SU-DHL-6 (cell line): ENCODE measurements around the gene CST4.
"Not testable (repeated sequence)": the region's sequence is repeated elsewhere in the genome, so short reads cannot be mapped to it uniquely, and the experiment has no call there.

Experiments
- H2AFZ ChIP-seq: fragments of 200-600 bp; sonication (generic); 2 replicates; pipeline ENCODE4 v1.6.1; 2014; ENCODE audit warnings: low read depth, mild to moderate bottlenecking, moderate library complexity, mixed read lengths, antibody characterized with exemption, low read length; ENCODE audit not compliant: severe bottlenecking
- H3F3A ChIP-seq: fragments of 200-600 bp; shearing (Covaris generic); 2 replicates; pipeline ENCODE4 v1.6.0; 2016; ENCODE audit warnings: antibody characterized with exemption, mild to moderate bottlenecking; ENCODE audit not compliant: insufficient read depth
- H3K27ac ChIP-seq: fragments of 200-600 bp; sonication (generic); 2 replicates; pipeline ENCODE4 v1.5.1; 2016; ENCODE audit warnings: low read depth, mild to moderate bottlenecking, low read length, moderate library complexity, mixed read lengths
- H3K27me3 ChIP-seq: fragments of 200-600 bp; sonication (generic), shearing (Covaris generic); 2 replicates; pipeline ENCODE4 v1.6.0; 2014; ENCODE audit warnings: mild to moderate bottlenecking, low read length
- H3K36me3 ChIP-seq: fragments of 200-600 bp; sonication (generic); 2 replicates; pipeline ENCODE4 v1.6.1; 2014; ENCODE audit warnings: mild to moderate bottlenecking, low read length, mixed read lengths
- H3K4me2 ChIP-seq: fragments of 300-600, 200-600 bp; shearing (Covaris generic), sonication (generic); 2 replicates; pipeline ENCODE4 v1.6.0; 2014; ENCODE audit warnings: low read length, low read depth, mild to moderate bottlenecking; ENCODE audit not compliant: poor library complexity, severe bottlenecking
- H3K4me3 ChIP-seq: fragments of 200-600 bp; sonication (generic); 2 replicates; pipeline ENCODE4 v1.5.1; 2014; ENCODE audit warnings: antibody characterized with exemption, low read length, mild to moderate bottlenecking, mixed read lengths; ENCODE audit not compliant: insufficient read depth, poor library complexity, severe bottlenecking
- H3K79me2 ChIP-seq: fragments of 200-600 bp; sonication (generic); 2 replicates; pipeline ENCODE4 v1.6.1; 2014; ENCODE audit warnings: mild to moderate bottlenecking, low read length, moderate library complexity; ENCODE audit not compliant: insufficient read depth
- H3K9ac ChIP-seq: fragments of 200-600 bp; sonication (generic); 2 replicates; pipeline ENCODE4 v1.7.0; 2014; ENCODE audit warnings: mild to moderate bottlenecking, low read length
- H3K9me2 ChIP-seq: fragments of 200-600 bp; sonication (generic); replicated peaks from 2 replicates; pipeline ENCODE4 v1.6.1; 2014; ENCODE audit warnings: low read length; ENCODE audit not compliant: insufficient read depth
- H3K9me3 ChIP-seq: fragments of 200-600 bp; sonication (generic); 2 replicates; pipeline ENCODE4 v1.6.1; 2014; ENCODE audit warnings: low read length, mixed read lengths; ENCODE audit not compliant: insufficient read depth
- H4K20me1 ChIP-seq: fragments of 200-600 bp; sonication (generic); 2 replicates; pipeline ENCODE4 v1.6.1; 2014; ENCODE audit warnings: low read depth, mild to moderate bottlenecking, antibody characterized with exemption, low read length, moderate library complexity, mixed read lengths
- EZH2phosphoT487 ChIP-seq: fragments of 200-600 bp; sonication (generic), shearing (Covaris generic); conservative IDR thresholded peaks from 2 replicates; pipeline ENCODE4 v1.6.1; 2018; ENCODE audit warnings: mild to moderate bottlenecking, antibody characterized with exemption, low read length, moderate library complexity, mixed read lengths
- TF ChIP-seq, protein P1 (sequence below): fragments of 200-600 bp; sonication (generic); IDR thresholded peaks from one replicate; pipeline ENCODE4 v1.5.1; 2017; ENCODE audit warnings: antibody characterized with exemption, mild to moderate bottlenecking, low read length, moderate library complexity; ENCODE audit not compliant: insufficient read depth, poor library complexity, severe bottlenecking

Gene CST4

GRCh38 chr20:23659989-23660837, 28.6 kb downstream of the CST4 start:
- TF ChIP-seq, protein P1, sequence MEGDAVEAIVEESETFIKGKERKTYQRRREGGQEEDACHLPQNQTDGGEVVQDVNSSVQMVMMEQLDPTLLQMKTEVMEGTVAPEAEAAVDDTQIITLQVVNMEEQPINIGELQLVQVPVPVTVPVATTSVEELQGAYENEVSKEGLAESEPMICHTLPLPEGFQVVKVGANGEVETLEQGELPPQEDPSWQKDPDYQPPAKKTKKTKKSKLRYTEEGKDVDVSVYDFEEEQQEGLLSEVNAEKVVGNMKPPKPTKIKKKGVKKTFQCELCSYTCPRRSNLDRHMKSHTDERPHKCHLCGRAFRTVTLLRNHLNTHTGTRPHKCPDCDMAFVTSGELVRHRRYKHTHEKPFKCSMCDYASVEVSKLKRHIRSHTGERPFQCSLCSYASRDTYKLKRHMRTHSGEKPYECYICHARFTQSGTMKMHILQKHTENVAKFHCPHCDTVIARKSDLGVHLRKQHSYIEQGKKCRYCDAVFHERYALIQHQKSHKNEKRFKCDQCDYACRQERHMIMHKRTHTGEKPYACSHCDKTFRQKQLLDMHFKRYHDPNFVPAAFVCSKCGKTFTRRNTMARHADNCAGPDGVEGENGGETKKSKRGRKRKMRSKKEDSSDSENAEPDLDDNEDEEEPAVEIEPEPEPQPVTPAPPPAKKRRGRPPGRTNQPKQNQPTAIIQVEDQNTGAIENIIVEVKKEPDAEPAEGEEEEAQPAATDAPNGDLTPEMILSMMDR = no peak
- no peak for TF ChIP-seq EZH2phosphoT487
- Histone ChIP-seq H3K4me2 (no peak overlapping the region), H3K79me2 (no peaks in the 10 kb centered on the region), H2AFZ (no peak overlapping the region), H3F3A (no peaks in the 10 kb centered on the region), H3K4me3 (no peak overlapping the region), H3K27ac (no peak overlapping the region), H3K9me3 (no peaks in the 10 kb centered on the region), H4K20me1 (no peaks in the 10 kb centered on the region), H3K27me3 (no peaks in the 10 kb centered on the region), H3K36me3 (no peaks in the 10 kb centered on the region), H3K9me2 (no peaks in the 10 kb centered on the region), H3K9ac (no peak overlapping the region)

DNA sequence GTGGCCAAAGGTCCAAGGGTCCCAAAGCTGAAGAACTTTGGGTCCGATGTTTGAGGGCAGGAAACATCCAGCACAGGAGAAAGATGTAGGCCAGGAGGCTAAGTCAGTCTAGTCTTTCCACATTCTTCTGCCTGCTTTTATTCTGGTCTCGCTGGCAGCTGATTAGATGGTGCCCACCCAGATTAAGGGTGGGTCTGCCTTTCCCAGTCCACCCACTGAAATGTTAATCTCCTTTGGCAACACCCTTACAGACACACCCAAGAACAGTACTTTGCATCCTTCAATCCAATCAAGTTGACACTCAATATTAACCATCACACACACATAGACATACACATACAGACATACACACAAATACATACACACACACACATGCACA, 29.2 kb downstream of the CST4 start:
- H3K9ac ChIP-seq, H2AFZ ChIP-seq, H3K27me3 ChIP-seq, H3K27ac ChIP-seq, H3K4me3 ChIP-seq, H3F3A ChIP-seq, H4K20me1 ChIP-seq, H3K79me2 ChIP-seq, H3K9me3 ChIP-seq, H3K4me2 ChIP-seq, H3K9me2 ChIP-seq, H3K36me3 ChIP-seq: not testable (repeated sequence)

DNA sequence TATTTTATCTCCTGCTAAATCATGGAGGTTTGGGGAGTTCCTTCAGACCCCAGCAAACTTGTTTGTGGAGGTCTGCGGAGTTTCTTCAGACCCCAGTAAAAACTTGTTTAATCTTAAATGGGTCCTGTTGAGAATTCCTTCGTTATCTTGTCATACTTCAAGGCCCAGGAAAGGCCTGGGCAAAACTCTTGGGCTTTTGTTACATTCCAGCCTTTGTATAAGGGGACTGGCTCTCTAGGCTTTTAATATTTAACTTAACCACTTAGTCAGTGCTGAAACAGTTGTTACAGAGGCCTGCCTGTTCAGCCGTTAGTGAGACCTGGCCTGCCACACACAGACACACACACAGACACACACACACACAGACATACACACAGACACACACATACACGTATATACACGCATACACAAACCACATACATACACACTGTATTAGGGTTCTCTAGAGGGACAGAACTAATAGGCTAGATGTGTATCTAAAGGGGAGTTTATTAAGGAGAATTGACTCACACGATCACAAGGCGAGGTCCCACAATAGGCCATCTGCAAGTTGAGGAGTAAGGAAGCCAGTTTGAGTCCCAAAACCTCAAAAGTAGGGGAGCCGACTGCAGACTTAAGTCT, 29.7 kb downstream of the CST4 start:
- no peaks in the 10 kb centered on the region for H3K27me3 ChIP-seq
- H3K79me2 ChIP-seq = no peaks in the 10 kb centered on the region
- H3K9me2 ChIP-seq = no peaks in the 10 kb centered on the region
- no peak overlapping the region for H3K4me3 ChIP-seq
- no peak overlapping the region for H3K4me2 ChIP-seq
- H4K20me1 ChIP-seq = no peaks in the 10 kb centered on the region
- no peaks in the 10 kb centered on the region for H3K36me3 ChIP-seq
- TF ChIP-seq, protein P1 = no peak
- TF ChIP-seq EZH2phosphoT487 = no peak
- H3K9me3 ChIP-seq = no peaks in the 10 kb centered on the region
- H3K27ac ChIP-seq = no peak overlapping the region
- H3K9ac ChIP-seq = no peak overlapping the region
- H2AFZ ChIP-seq = no peak overlapping the region
- no peaks in the 10 kb centered on the region for H3F3A ChIP-seq

GRCh38 chr20:23658336-23658735, 30.5 kb downstream of the CST4 start:
- no peak for TF ChIP-seq EZH2phosphoT487
- TF ChIP-seq, protein P1 = no peak
- Histone ChIP-seq H3K9me3 (no peaks in the 10 kb centered on the region), H3K79me2 (no peaks in the 10 kb centered on the region), H2AFZ (no peak overlapping the region), H3K27me3 (no peaks in the 10 kb centered on the region), H3K36me3 (no peaks in the 10 kb centered on the region), H3K4me3 (no peak overlapping the region), H3K9me2 (no peaks in the 10 kb centered on the region), H3K4me2 (no peak overlapping the region), H4K20me1 (no peaks in the 10 kb centered on the region), H3K9ac (no peak overlapping the region), H3K27ac (no peak overlapping the region), H3F3A (no peaks in the 10 kb centered on the region)
